SK-N-SH treated with all-trans-retinoic acid at 6 μM for 48 hours (cell line): Measurements from ENCODE around the gene TMIGD3.

Source experiments
- ATAC-seq: fragments of 200-7000 bp; cut with Tn5 transposase; 3 replicates; pipeline ENCODE4 v1.9.1; 2020; ENCODE audit warnings: mild to moderate bottlenecking, moderate library complexity
- ARNTL ChIP-seq: fragments of 450-650 bp; formaldehyde crosslinking; IDR thresholded peaks from 2 replicates; pipeline ENCODE4 v1.5.0; 2020; ENCODE audit warnings: low read depth, mild to moderate bottlenecking, moderate library complexity, borderline replicate concordance
- BACH2 ChIP-seq: fragments of 250-450 bp; sonication (Bioruptor Pico); IDR thresholded peaks from 2 replicates; pipeline ENCODE4 v1.9.0; 2021; ENCODE audit warnings: mild to moderate bottlenecking, borderline replicate concordance
- CREB5 ChIP-seq: fragments of 250-450 bp; sonication (Bioruptor Pico); IDR thresholded peaks from 2 replicates; pipeline ENCODE4 v1.5.1; 2020; ENCODE audit warnings: low read depth, mild to moderate bottlenecking, moderate library complexity
- CSDC2 ChIP-seq: fragments of 250-450 bp; sonication (Bioruptor Pico); IDR thresholded peaks from 2 replicates; pipeline ENCODE4 v1.5.0; 2020; ENCODE audit warnings: mild to moderate bottlenecking, moderate library complexity
- CSRNP3 ChIP-seq: fragments of 250-450 bp; sonication (Bioruptor Pico); IDR thresholded peaks from 2 replicates; pipeline ENCODE4 v1.5.1; 2021; ENCODE audit warnings: mild to moderate bottlenecking, moderate library complexity
- ESRRG ChIP-seq: fragments of 250-450 bp; sonication (Bioruptor Pico); IDR thresholded peaks from 2 replicates; pipeline ENCODE4 v1.6.1; 2021; ENCODE audit warnings: mild to moderate bottlenecking
- GLIS3 ChIP-seq: fragments of 250-450 bp; sonication (Bioruptor Pico); IDR thresholded peaks from 2 replicates; pipeline ENCODE4 v1.5.0; 2020; ENCODE audit warnings: mild to moderate bottlenecking, moderate library complexity
- ISL1 ChIP-seq: fragments of 250-450 bp; sonication (Bioruptor Pico); IDR thresholded peaks from 2 replicates; pipeline ENCODE4 v2.1.2; 2022; ENCODE audit warnings: mild to moderate bottlenecking, moderate library complexity
- OSR1 ChIP-seq: fragments of 250-450 bp; sonication (Bioruptor Pico); IDR thresholded peaks from 2 replicates; pipeline ENCODE4 v1.8.0; 2022; ENCODE audit warnings: moderate library complexity, mild to moderate bottlenecking, inconsistent platforms
- PATZ1 ChIP-seq: fragments of 250-450 bp; sonication (Bioruptor Pico); IDR thresholded peaks from 2 replicates; pipeline ENCODE4 v1.8.0; 2020; ENCODE audit warnings: mild to moderate bottlenecking, moderate library complexity, borderline replicate concordance
- PPARA ChIP-seq: fragments of 250-450 bp; sonication (Bioruptor Pico); IDR thresholded peaks from 2 replicates; pipeline ENCODE4 v1.5.0; 2020; ENCODE audit warnings: mild to moderate bottlenecking, borderline replicate concordance
- RARB ChIP-seq: fragments of 250-450 bp; sonication (Bioruptor Pico); IDR thresholded peaks from 2 replicates; pipeline ENCODE4 v1.8.0; 2021; ENCODE audit warnings: mild to moderate bottlenecking, moderate library complexity
- SNAI2 ChIP-seq: fragments of 250-450 bp; sonication (Bioruptor Pico); IDR thresholded peaks from 2 replicates; pipeline ENCODE4 v1.5.0; 2020; ENCODE audit warnings: mild to moderate bottlenecking, moderate library complexity
- TCF4 ChIP-seq: fragments of 250-450 bp; sonication (Bioruptor Pico); IDR thresholded peaks from 2 replicates; pipeline ENCODE4 v1.8.0; 2021; ENCODE audit warnings: mild to moderate bottlenecking, moderate library complexity, borderline replicate concordance
- TOX ChIP-seq: fragments of 250-450 bp; sonication (Bioruptor Pico); IDR thresholded peaks from 2 replicates; pipeline ENCODE4 v1.8.0; 2021; ENCODE audit warnings: mild to moderate bottlenecking, moderate library complexity, borderline replicate concordance
- TSHZ2 ChIP-seq: fragments of 250-450 bp; sonication (Bioruptor Pico); IDR thresholded peaks from 2 replicates; pipeline ENCODE4 v1.5.0; 2020; ENCODE audit warnings: mild to moderate bottlenecking, moderate library complexity
- ZC3H10 ChIP-seq: fragments of 250-450 bp; sonication (Bioruptor Pico); IDR thresholded peaks from 2 replicates; pipeline ENCODE4 v1.5.1; 2021; ENCODE audit warnings: mild to moderate bottlenecking, moderate library complexity
- ZFP3 ChIP-seq: fragments of 250-450 bp; sonication (Bioruptor Pico); IDR thresholded peaks from 2 replicates; pipeline ENCODE4 v1.5.0; 2020; ENCODE audit warnings: mild to moderate bottlenecking, moderate library complexity
- ZFP30 ChIP-seq: fragments of 450-650 bp; formaldehyde crosslinking; IDR thresholded peaks from 2 replicates; pipeline ENCODE4 v1.5.0; 2022; ENCODE audit warnings: mild to moderate bottlenecking, moderate library complexity
- ZNF565 ChIP-seq: fragments of 450-650 bp; formaldehyde crosslinking; conservative IDR thresholded peaks from 2 replicates; pipeline ENCODE4 v1.5.0; 2020; ENCODE audit warnings: low read depth, mild to moderate bottlenecking, moderate library complexity
- ZNF70 ChIP-seq: fragments of 450-650 bp; formaldehyde crosslinking; IDR thresholded peaks from 2 replicates; pipeline ENCODE4 v1.5.0; 2020; ENCODE audit warnings: mild to moderate bottlenecking, moderate library complexity
- ZNF8 ChIP-seq: fragments of 450-650 bp; formaldehyde crosslinking; IDR thresholded peaks from 2 replicates; pipeline ENCODE4 v1.5.0; 2020; ENCODE audit warnings: mild to moderate bottlenecking, moderate library complexity

The TMIGD3 gene

GRCh38 chr1:111471538-111471937 lies 31.9 kb downstream of the TMIGD3 start:
- no peak for TF ChIP-seq PATZ1
- TF ChIP-seq ZNF70 (CRISPR knock-in tag) = no peak
- TF ChIP-seq CREB5 = no peak
- TF ChIP-seq ZFP3 (CRISPR knock-in tag) = no peak
- ATAC-seq = no peak

GRCh38 chr1:111471012-111471411 lies 32.4 kb downstream of the TMIGD3 start:
- no peak for ATAC-seq
- no peak for TF ChIP-seq PATZ1
- TF ChIP-seq ZC3H10 = no peak
- TF ChIP-seq ZFP30 (CRISPR knock-in tag) = no peak
- no peak for TF ChIP-seq BACH2 (CRISPR knock-in tag)
- no peak for TF ChIP-seq GLIS3 (CRISPR knock-in tag)
- no peak for TF ChIP-seq CSRNP3 (CRISPR knock-in tag)
- no peak for TF ChIP-seq RARB
- TF ChIP-seq OSR1 (CRISPR knock-in tag) = no peak
- TF ChIP-seq ZNF565 = no peak
- TF ChIP-seq ESRRG (CRISPR knock-in tag) = no peak
- TF ChIP-seq ISL1 (CRISPR knock-in tag) = no peak
- TF ChIP-seq PPARA = no peak
- no peak for TF ChIP-seq TOX (CRISPR knock-in tag)

GRCh38 chr1:111470596-111470995 lies 32.8 kb downstream of the TMIGD3 start:
- ATAC-seq = no peak
- TF ChIP-seq TSHZ2 = no peak
- TF ChIP-seq GLIS3 (CRISPR knock-in tag) = no peak
- no peak for TF ChIP-seq TCF4 (CRISPR knock-in tag)
- TF ChIP-seq RARB = no peak
- TF ChIP-seq ZFP30 (CRISPR knock-in tag) = no peak
- no peak for TF ChIP-seq ZNF565

- ATAC-seq = no peak
- no peak for TF ChIP-seq ZNF565
- no peak for TF ChIP-seq ESRRG (CRISPR knock-in tag)
- no peak for TF ChIP-seq ZC3H10
- no peak for TF ChIP-seq OSR1 (CRISPR knock-in tag)
- no peak for TF ChIP-seq ISL1 (CRISPR knock-in tag)
- TF ChIP-seq CSDC2 = no peak
- TF ChIP-seq CSRNP3 (CRISPR knock-in tag) = no peak
- no peak for TF ChIP-seq TCF4 (CRISPR knock-in tag)
- no peak for TF ChIP-seq PPARA
- no peak for TF ChIP-seq PATZ1
- TF ChIP-seq CREB5 = no peak
- TF ChIP-seq ZNF8 (CRISPR knock-in tag) = no peak
- no peak for TF ChIP-seq ARNTL
- no peak for TF ChIP-seq SNAI2 (CRISPR knock-in tag)
- TF ChIP-seq ZFP30 (CRISPR knock-in tag) = no peak
- no peak for TF ChIP-seq ZFP3 (CRISPR knock-in tag)
Measured at GRCh38 chr1:111469539-111469938, 33.9 kb downstream of the TMIGD3 start.
